ENCODE measurements around the gene CPSF3.

The CPSF3 gene

DNA sequence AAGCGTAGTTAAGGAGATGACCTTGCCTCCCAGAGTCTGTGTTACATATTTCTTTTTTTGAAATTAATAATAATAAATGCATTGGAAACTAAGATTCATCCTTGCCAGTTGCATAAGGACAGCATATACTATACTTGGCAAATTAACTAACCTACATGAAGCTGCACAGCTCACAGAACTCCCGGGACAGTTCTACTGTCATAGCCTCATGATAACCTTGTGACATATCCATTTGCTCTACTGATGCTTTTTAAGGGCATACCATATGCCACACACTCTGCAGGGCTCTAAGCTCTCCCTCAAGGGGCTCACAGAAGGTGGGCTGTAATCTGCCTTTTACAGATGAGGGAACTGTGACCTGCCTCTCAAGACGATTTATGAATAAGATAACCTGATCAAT is 3.9 kb upstream of the CPSF3 start:
- no peak overlapping the region for H3K4me3 ChIP-seq (ENCODE audit: low read depth, low read length)
- ChIA-PET POLR2A (interaction anchor here (0.6 kb wide), 1 partner anchor 216 kb away, joined by 3 read pairs; no protein-coding TSS in a partner anchor), CTCF (no interaction called here)
- H3K4me1 ChIP-seq (ENCODE audit: control insufficient read depth, insufficient read depth, low read length): no peaks in the 10 kb centered on the region; the same call in 1 of the 2 replicates
- H3K27ac ChIP-seq (ENCODE audit: extremely low read depth, low read depth, low read length): no peak overlapping the region
- TF ChIP-seq ZIC2 (tag by site-specific recombination; IDR thresholded peaks at IDR 0.05) (0 out of 2 replicates have a peak, but pooled peaks have one; percentile 16), ZNF350 (tag by site-specific recombination; IDR thresholded peaks at IDR 0.05) (no peak), ZNF561 (tag by site-specific recombination; IDR thresholded peaks at IDR 0.05; ENCODE audit: borderline replicate concordance) (no peak), REPIN1 (tag by site-specific recombination; IDR thresholded peaks at IDR 0.05; ENCODE audit: low read depth) (no peak), HOXC10 (CRISPR knock-in tag; IDR thresholded peaks at IDR 0.05) (no peak)
- TF ChIP-seq, protein P1, sequence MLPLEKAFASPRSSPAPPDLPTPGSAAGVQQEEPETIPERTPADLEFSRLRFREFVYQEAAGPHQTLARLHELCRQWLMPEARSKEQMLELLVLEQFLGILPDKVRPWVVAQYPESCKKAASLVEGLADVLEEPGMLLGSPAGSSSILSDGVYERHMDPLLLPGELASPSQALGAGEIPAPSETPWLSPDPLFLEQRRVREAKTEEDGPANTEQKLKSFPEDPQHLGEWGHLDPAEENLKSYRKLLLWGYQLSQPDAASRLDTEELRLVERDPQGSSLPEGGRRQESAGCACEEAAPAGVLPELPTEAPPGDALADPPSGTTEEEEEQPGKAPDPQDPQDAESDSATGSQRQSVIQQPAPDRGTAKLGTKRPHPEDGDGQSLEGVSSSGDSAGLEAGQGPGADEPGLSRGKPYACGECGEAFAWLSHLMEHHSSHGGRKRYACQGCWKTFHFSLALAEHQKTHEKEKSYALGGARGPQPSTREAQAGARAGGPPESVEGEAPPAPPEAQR (tag by site-specific recombination; IDR thresholded peaks at IDR 0.05): no peak
- peaks cover 0 to 21% of the 10 kb centered on the region in 2 experiments; a peak in 1 of 3 replicates for H3K36me3 ChIP-seq (ENCODE audit: control insufficient read depth in 2 of 2, insufficient read depth in 1 of 2, low read length in 2 of 2)
- no peaks in the 10 kb centered on the region for H3K9me3 ChIP-seq (ENCODE audit: control insufficient read depth, insufficient read depth, low read depth, low read length)

DNA sequence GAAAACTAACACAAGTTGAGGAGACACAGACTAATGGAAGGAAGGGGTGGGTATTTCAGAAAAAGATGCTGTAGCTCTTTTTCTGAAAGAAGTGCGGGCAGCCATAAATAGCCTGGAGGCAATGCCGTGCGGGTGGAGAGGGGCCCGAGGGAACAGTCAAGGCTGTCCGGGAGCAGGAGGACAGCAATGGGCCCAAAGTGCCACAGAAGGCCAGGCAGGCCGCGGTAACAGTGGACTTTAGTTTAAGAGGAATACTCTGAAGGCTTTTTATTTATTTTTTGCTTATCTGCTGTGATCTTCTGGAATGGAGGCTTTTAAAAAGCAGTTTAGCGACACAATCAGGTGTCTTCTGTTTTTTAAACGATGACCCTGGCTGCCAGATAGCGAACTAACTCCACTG is 3.0 kb upstream of the CPSF3 start:
- Histone ChIP-seq H3K4me3 (ENCODE audit: low read depth, low read length) (no peak overlapping the region), H3K27ac (ENCODE audit: extremely low read depth, low read depth, low read length) (no peak overlapping the region), H3K36me3 (ENCODE audit: control insufficient read depth in 2 of 2, insufficient read depth in 1 of 2, low read length in 2 of 2) (peaks cover 0 to 21% of the 10 kb centered on the region in 2 experiments; a peak in 1 of 3 replicates), H3K9me3 (ENCODE audit: control insufficient read depth, insufficient read depth, low read depth, low read length) (no peaks in the 10 kb centered on the region), H3K4me1 (ENCODE audit: control insufficient read depth, insufficient read depth, low read length) (no peaks in the 10 kb centered on the region; the same call in 1 of the 2 replicates)
- POLR2A ChIA-PET: no interaction called here
- CTCF ChIA-PET: no interaction called here
- TF ChIP-seq ZBTB21 (tag by site-specific recombination; IDR thresholded peaks at IDR 0.05): no peak
- TF ChIP-seq, protein P2, sequence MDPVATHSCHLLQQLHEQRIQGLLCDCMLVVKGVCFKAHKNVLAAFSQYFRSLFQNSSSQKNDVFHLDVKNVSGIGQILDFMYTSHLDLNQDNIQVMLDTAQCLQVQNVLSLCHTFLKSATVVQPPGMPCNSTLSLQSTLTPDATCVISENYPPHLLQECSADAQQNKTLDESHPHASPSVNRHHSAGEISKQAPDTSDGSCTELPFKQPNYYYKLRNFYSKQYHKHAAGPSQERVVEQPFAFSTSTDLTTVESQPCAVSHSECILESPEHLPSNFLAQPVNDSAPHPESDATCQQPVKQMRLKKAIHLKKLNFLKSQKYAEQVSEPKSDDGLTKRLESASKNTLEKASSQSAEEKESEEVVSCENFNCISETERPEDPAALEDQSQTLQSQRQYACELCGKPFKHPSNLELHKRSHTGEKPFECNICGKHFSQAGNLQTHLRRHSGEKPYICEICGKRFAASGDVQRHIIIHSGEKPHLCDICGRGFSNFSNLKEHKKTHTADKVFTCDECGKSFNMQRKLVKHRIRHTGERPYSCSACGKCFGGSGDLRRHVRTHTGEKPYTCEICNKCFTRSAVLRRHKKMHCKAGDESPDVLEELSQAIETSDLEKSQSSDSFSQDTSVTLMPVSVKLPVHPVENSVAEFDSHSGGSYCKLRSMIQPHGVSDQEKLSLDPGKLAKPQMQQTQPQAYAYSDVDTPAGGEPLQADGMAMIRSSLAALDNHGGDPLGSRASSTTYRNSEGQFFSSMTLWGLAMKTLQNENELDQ (tag by site-specific recombination; IDR thresholded peaks at IDR 0.05; ENCODE audit: low read depth): no peak
- TF ChIP-seq, protein P3, sequence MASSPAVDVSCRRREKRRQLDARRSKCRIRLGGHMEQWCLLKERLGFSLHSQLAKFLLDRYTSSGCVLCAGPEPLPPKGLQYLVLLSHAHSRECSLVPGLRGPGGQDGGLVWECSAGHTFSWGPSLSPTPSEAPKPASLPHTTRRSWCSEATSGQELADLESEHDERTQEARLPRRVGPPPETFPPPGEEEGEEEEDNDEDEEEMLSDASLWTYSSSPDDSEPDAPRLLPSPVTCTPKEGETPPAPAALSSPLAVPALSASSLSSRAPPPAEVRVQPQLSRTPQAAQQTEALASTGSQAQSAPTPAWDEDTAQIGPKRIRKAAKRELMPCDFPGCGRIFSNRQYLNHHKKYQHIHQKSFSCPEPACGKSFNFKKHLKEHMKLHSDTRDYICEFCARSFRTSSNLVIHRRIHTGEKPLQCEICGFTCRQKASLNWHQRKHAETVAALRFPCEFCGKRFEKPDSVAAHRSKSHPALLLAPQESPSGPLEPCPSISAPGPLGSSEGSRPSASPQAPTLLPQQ (tag by site-specific recombination; IDR thresholded peaks at IDR 0.05): no peak
- no peak for TF ChIP-seq ZNF416 (tag by site-specific recombination; IDR thresholded peaks at IDR 0.05)
- no peak for TF ChIP-seq ZNF830 (tag by site-specific recombination; IDR thresholded peaks at IDR 0.05; ENCODE audit: low read depth)
- TF ChIP-seq ZBTB7A (tag by site-specific recombination; IDR thresholded peaks at IDR 0.05; ENCODE audit: low read depth): no peak
- TF ChIP-seq ZNF560 (tag by site-specific recombination; IDR thresholded peaks at IDR 0.05; ENCODE audit: borderline replicate concordance): no peak
- TF ChIP-seq GFI1B (tag by site-specific recombination; IDR thresholded peaks at IDR 0.05): no peak
- no peak for TF ChIP-seq ZNF2 (tag by site-specific recombination; IDR thresholded peaks at IDR 0.05)
- TF ChIP-seq, protein P4, sequence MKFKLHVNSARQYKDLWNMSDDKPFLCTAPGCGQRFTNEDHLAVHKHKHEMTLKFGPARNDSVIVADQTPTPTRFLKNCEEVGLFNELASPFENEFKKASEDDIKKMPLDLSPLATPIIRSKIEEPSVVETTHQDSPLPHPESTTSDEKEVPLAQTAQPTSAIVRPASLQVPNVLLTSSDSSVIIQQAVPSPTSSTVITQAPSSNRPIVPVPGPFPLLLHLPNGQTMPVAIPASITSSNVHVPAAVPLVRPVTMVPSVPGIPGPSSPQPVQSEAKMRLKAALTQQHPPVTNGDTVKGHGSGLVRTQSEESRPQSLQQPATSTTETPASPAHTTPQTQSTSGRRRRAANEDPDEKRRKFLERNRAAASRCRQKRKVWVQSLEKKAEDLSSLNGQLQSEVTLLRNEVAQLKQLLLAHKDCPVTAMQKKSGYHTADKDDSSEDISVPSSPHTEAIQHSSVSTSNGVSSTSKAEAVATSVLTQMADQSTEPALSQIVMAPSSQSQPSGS (tag by site-specific recombination; IDR thresholded peaks at IDR 0.05; ENCODE audit: low read depth): no peak
